Activated CD8-positive, alpha-beta memory T cell treated with anti-CD3 and anti-CD28 coated beads for 4 hours (primary cell): ENCODE results near the gene LGALS3BP.

Experiments used
- DNase-seq, 2 donors: peaks; one replicate each; pipeline ENCODE4 v3.0.0-alpha.2; 2020; ENCODE audit warnings: low read depth in 2 of 2

Gene LGALS3BP

GRCh38 chr17:79014158-79014758 is 34.5 kb upstream of the LGALS3BP start:
- DNase-seq = no peak

GRCh38 chr17:79012563-79013134 is 32.9 kb upstream of the LGALS3BP start:
- no peak for DNase-seq

GRCh38 chr17:79011451-79012147 is 31.9 kb upstream of the LGALS3BP start:
- no peak for DNase-seq

- DNase-seq = no peak
These were observed 30.6 kb upstream of the LGALS3BP start for GRCh38 chr17:79010304-79010646.

- peak; percentile 57 to 69 for DNase-seq
These were observed 29.9 kb upstream of the LGALS3BP start, which contains the start of gene CANT1 for GRCh38 chr17:79009397-79010303. Gene CANT1, minus strand, starts transcription at chr17:79009764. Its CDS starts 12,142 bp downstream, at chr17:78997622.

- DNase-seq = no peak
These were observed 29.1 kb upstream of the LGALS3BP start for GRCh38 chr17:79008666-79009387.

GRCh38 chr17:79007504-79008381 is 28.0 kb upstream of the LGALS3BP start:
- DNase-seq = no peak

GRCh38 chr17:79006794-79007503 is 27.2 kb upstream of the LGALS3BP start:
- no peak for DNase-seq

- DNase-seq = no peak
These were observed 26.3 kb upstream of the LGALS3BP start for GRCh38 chr17:79006046-79006445.

GRCh38 chr17:79005063-79005861 is 25.5 kb upstream of the LGALS3BP start:
- DNase-seq = no peak

- DNase-seq = no peak
These were observed 24.1 kb upstream of the LGALS3BP start for GRCh38 chr17:79003661-79004411.

GRCh38 chr17:79002796-79003593 is 23.3 kb upstream of the LGALS3BP start:
- no peak for DNase-seq

- no peak for DNase-seq
These were observed 22.6 kb upstream of the LGALS3BP start for GRCh38 chr17:79002291-79002690.

- no peak for DNase-seq
These were observed 21.7 kb upstream of the LGALS3BP start for GRCh38 chr17:79001190-79002020.

- DNase-seq = no peak
These were observed 20.9 kb upstream of the LGALS3BP start for GRCh38 chr17:79000396-79001189.

GRCh38 chr17:78999947-79000395 is 20.2 kb upstream of the LGALS3BP start:
- DNase-seq = no peak
